GM10266 (cell line): ENCODE data around the gene LRRFIP1.

ENCODE experiments used
- DNase-seq: peaks from one replicate; pipeline ENCODE4 v3.0.0; 2012; ENCODE audit errors: extremely low spot score
- CTCF ChIP-seq: IDR thresholded peaks from 2 replicates; pipeline ENCODE4 v1.5.1; 2012; ENCODE audit warnings: mild to moderate bottlenecking, low read depth; ENCODE audit not compliant: control insufficient read depth, insufficient read depth; ENCODE audit errors: missing control alignments

Gene LRRFIP1

GRCh38 chr2:237714690-237715458, 87.5 kb downstream of the LRRFIP1 start:
- no peak for DNase-seq
- TF ChIP-seq CTCF: no peak

- no peak for DNase-seq
- TF ChIP-seq CTCF: no peak
Observed at GRCh38 chr2:237715459-237715947, 88.1 kb downstream of the LRRFIP1 start.

GRCh38 chr2:237716011-237716410, 88.6 kb downstream of the LRRFIP1 start:
- TF ChIP-seq CTCF: no peak
- DNase-seq: no peak

GRCh38 chr2:237717366-237718276, 90.2 kb downstream of the LRRFIP1 start:
- TF ChIP-seq CTCF: no peak

GRCh38 chr2:237718277-237718634, 90.9 kb downstream of the LRRFIP1 start:
- DNase-seq: no peak
- TF ChIP-seq CTCF: no peak

More at GRCh38 chr2:237717366-237718276, 90.2 kb downstream of the LRRFIP1 start:
- no peak for DNase-seq

GRCh38 chr2:237720444-237720843, 93.1 kb downstream of the LRRFIP1 start:
- TF ChIP-seq CTCF: no peak
- DNase-seq: no peak
